Omental fat pad (tissue), 4 donors: Measurements from ENCODE around the gene CNGB1. TPM values are rescaled to one million over a fixed set of nuclear protein-coding genes. Genes with fewer than 3 reads are reported as not detected.
"Not testable (repeated sequence)": the region's sequence is repeated elsewhere in the genome, so short reads cannot be mapped to it uniquely, and the experiment has no call there.

Source experiments
- ATAC-seq: fragments of 150-250 bp; one replicate; pipeline ENCODE4 v1.9.1; 2016; ENCODE audit warnings: mild to moderate bottlenecking, moderate library complexity; ENCODE audit not compliant: low FRiP score
- DNase-seq: peaks from one replicate; pipeline ENCODE4 v3.0.0-alpha.2; 2019; ENCODE audit warnings: low spot score
- total RNA-seq, 4 donors: library from RNA; depleted of rRNA; stranded (reverse); fragments of >200 nt; gene quantifications; one replicate each; pipeline ENCODE4 v1.1.0, GENCODE V29; 2016
- TF ChIP-seq, protein P1 (sequence below), 3 donors: fragments of 450-650 bp; IDR thresholded peaks; one replicate each; pipeline ENCODE4 v1.5.1; 2016 to 2017; ENCODE audit warnings: antibody characterized with exemption in 3 of 3, mild to moderate bottlenecking in 3 of 3, moderate library complexity in 2 of 3

The CNGB1 gene
- total RNA-seq, 4 donors from 2014 or later: not detected

DNA sequence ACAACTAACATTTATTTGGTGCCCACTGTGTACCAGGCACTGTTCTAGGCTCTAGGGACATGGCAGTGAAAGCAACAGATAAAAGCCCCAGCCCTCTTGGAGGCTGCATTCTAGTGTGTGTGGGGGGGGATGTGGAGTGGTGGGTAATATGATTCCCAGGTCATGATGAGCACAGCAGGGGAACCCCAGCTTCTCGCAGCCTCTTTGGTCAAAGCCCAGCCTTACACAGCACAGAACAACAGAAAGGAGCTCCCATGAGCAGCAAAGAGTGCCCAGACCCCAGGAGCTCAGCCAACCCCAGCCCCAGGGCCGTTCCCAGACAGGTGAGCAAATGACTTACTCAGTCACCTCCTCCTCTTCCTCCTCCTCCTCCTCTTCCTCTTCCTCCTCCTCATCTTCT is 21.9 kb downstream of the CNGB1 start:
- TF ChIP-seq, protein P1, sequence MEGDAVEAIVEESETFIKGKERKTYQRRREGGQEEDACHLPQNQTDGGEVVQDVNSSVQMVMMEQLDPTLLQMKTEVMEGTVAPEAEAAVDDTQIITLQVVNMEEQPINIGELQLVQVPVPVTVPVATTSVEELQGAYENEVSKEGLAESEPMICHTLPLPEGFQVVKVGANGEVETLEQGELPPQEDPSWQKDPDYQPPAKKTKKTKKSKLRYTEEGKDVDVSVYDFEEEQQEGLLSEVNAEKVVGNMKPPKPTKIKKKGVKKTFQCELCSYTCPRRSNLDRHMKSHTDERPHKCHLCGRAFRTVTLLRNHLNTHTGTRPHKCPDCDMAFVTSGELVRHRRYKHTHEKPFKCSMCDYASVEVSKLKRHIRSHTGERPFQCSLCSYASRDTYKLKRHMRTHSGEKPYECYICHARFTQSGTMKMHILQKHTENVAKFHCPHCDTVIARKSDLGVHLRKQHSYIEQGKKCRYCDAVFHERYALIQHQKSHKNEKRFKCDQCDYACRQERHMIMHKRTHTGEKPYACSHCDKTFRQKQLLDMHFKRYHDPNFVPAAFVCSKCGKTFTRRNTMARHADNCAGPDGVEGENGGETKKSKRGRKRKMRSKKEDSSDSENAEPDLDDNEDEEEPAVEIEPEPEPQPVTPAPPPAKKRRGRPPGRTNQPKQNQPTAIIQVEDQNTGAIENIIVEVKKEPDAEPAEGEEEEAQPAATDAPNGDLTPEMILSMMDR (IDR thresholded peaks at IDR 0.05): no peak
- DNase-seq (no peak), ATAC-seq (no peak)

DNA sequence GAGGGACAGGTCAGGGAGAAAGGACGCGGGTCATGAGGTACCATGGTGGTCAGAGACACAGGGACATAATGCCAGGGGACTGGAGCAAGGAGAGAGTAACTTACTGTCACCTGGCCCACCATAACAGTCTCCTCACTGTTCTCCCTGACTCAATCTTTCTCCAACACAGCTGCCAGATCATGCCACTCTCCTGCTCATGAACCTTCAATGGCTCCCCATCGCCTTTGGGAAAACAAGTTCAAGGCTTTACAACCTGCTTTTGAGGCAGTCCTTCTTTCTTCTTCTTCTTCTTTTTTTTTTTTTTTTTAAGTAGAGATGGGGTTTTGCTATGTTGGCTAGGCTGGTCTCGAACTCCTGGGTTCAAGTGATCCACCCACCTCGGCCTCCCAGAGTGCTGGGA is 22.9 kb downstream of the CNGB1 start:
- DNase-seq (no peak), ATAC-seq (no peak)
- TF ChIP-seq, protein P1 (IDR thresholded peaks at IDR 0.05): no peak

DNA sequence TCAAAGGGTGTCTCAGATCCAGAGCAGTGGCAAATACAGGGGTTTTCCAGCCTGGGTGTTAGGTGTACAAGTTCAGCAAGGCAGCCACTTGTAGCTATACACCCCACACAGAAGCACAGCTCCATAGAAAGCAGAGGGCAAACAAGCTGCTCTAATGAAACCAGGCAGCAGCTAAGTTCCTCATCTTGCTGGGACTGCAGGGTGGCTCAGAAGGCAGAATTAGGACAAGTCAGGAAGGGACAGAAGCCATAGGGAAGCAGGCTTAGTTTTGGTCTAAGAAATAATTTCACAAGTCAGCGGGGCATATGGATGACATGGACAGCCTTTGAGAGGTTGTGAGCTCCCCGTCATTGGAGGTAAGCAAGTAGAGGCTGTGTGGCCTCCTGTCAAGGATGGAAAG is 23.7 kb downstream of the CNGB1 start:
- ATAC-seq (no peak), DNase-seq (no peak)
- TF ChIP-seq, protein P1 (IDR thresholded peaks at IDR 0.05): no peak

DNA sequence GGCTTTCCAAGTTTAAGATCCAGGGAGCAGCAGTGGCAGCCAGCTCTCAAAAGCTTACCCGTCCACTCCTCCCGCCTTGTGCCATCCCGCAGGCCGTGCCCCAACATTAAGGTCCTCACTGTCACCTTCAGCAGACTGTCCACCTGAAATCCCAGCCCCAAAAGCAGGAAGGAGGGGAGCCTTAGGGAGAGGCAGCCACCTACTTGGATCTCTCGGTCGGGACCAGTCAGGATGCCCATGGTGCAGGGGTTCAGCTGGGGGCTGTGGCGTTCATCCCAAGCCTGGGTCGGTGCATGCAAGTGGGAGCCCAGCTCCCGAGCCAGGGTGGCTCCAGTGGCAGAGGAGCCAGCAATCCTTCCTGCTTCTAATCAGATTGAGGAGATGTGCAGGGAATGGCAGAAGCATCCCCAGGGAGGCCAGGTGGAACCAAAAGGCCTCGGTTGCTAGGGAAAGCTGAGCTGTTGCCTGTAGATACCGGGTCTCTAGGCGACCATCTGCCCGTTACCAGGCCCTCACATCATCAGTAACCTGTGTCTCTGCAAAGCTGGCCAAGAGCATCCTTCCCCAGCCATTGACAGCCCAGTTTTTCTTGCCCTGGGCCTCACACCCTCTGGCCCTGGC is 24.6 kb downstream of the CNGB1 start:
- no peak for DNase-seq
- no peak for ATAC-seq
- TF ChIP-seq, protein P1 (IDR thresholded peaks at IDR 0.05): no peak

DNA sequence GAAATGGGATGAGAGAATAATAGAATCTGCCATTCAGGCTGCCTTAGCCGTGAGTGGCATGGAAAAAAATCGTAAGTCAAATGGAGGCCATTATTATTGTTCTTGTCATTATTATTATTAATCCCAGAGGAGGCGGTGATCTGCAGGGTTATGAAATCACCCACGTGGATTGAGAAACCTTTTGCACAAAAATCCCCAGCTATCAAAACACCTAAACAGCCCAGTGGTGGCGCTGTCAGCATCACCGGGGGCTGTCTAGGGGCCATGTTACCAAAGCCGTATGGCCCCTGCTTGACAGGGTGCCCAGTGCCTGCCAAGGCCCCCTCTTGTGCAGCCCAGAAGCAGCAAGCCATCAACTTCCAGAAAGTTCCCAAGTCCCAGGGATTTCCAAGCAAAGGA is 25.2 kb downstream of the CNGB1 start:
- ATAC-seq: no peak
- TF ChIP-seq, protein P1 (IDR thresholded peaks at IDR 0.05): no peak
- no peak for DNase-seq

DNA sequence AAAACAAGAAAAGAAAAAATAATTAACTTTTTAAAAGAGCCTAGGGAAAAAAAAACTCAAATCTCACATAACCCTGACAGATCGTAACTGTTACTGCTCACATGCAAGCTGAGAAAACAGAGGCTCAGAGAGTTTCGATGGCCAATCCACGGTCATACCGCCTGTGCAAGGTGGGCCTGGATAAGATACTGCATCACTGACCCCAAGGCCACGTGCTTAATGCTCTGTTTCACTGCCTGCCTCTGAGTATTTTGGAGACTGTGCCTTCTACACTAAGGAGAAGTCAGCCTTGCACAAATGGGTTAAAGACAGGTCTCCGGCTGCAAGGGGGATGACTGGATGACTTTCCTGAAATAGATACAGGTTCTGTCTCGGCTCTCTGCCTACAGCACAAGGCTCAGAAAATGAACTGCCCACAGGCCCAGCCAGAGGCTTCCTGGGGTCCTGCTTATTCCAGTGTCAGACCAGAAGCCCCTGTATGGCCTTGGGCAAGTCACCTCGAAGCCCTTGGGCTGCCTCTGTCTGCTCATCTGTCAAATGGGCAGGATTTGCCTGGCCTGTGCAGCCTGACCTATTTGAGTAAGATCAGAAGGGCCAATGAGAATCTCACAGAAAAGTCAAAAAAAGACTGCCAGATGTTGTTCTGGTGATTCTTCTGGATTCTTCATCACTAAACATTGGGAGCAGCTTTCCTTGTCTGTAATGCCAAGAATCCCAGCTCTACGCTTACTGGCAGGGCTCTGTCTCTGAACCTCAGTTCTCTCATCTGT is 25.8 kb downstream of the CNGB1 start:
- DNase-seq: no peak
- ATAC-seq: no peak
- TF ChIP-seq, protein P1 (IDR thresholded peaks at IDR 0.05): no peak

DNA sequence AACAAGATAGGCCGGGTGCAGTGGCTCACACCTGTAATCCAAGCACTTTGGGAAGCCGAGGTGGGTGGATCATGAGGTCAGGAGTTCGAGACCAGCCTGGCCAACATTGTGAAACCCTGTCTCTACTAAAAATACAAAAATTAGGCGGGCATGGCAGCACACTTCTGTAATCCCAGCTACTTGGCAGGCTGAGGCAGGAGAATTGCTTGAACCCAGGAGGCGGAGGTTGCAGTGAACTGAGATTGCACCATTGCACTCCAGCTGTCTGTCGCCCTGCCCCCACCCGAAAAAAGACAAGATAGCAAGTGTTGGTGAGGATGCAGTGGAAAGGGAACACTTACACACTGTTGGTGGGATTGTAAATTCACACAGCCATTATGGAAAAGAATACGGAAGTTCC is 27.5 kb downstream of the CNGB1 start:
- ATAC-seq, DNase-seq: not testable (repeated sequence)

DNA sequence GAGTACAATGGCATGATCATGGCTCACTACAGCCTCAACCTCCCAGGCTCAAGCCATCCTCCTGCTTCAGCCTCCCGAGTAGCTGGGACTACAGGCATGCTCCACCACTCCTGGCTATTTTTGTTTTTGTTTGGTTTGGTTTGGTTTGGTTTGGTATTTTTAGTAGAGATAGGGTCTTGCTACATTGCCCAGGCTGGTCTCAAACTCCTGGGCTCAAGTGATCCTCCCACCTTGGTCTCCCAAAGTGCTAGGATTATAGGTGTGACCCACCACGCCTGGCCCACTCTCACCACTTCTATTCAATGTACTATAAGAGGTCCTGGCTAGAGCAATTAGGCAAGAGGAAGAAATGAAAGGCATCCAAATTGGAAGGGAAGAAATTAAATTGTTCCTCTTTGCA is 29.0 kb downstream of the CNGB1 start:
- ATAC-seq, DNase-seq: not testable (repeated sequence)
